Measurements from ENCODE around the gene ST8SIA4. TPM values are rescaled to one million over a fixed set of nuclear protein-coding genes. Genes with fewer than 3 reads are reported as not detected.

The ST8SIA4 gene
- total RNA-seq, 1 experiment from 2014 or later: 20.4 TPM

GRCh38 chr5:100762995-100763394 lies 140.1 kb downstream of the ST8SIA4 start:
- DNase-seq: no peak
- Histone ChIP-seq H3K4me2 (ENCODE audit: low read depth, low read length, poor library complexity, severe bottlenecking) (no peak overlapping the region), H3K4me1 (ENCODE audit: low read length) (no peaks in the 10 kb centered on the region), H3K4me3 (ENCODE audit: low read length) (no peak overlapping the region), H3K27me3 (ENCODE audit: low read length) (no peaks in the 10 kb centered on the region), H2AFZ (ENCODE audit: low read length) (no peak overlapping the region), H3K9me2 (replicated peaks; ENCODE audit: insufficient read depth, low read length) (no peaks in the 10 kb centered on the region), H3K79me2 (ENCODE audit: low read length) (no peaks in the 10 kb centered on the region), H3K9me3 (ENCODE audit: low read length) (no peaks in the 10 kb centered on the region), H3K36me3 (ENCODE audit: insufficient read depth, low read length) (no peaks in the 10 kb centered on the region), H3K27ac (ENCODE audit: low read length) (no peak overlapping the region), H4K20me1 (ENCODE audit: insufficient read depth, low read depth, low read length) (no peaks in the 10 kb centered on the region), H3K9ac (ENCODE audit: low read length) (no peak overlapping the region)

DNA sequence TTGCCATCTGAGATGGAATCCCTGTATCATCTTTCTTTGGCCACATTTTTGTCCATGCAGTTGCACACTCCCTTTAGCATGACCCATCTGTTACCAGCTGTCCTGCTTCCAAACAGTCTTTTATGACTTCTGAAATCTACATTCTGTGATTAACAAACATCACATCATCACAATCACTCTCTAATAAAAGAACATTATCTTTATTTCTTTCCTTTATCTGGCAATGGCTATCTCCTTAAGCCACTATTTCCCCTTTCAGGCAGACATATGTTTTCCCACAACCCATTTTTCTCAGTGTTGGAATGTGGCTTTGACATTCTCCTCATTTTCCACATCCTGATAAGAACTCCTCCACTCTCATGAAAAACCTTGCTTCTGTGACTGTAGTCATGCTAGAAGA lies 141.0 kb downstream of the ST8SIA4 start:
- no peak overlapping the region for H3K4me3 ChIP-seq (ENCODE audit: low read length)
- no peak for DNase-seq
- no peaks in the 10 kb centered on the region for H3K4me1 ChIP-seq (ENCODE audit: low read length)
- no peaks in the 10 kb centered on the region for H3K36me3 ChIP-seq (ENCODE audit: insufficient read depth, low read length)
- no peaks in the 10 kb centered on the region for H4K20me1 ChIP-seq (ENCODE audit: insufficient read depth, low read depth, low read length)
- no peaks in the 10 kb centered on the region for H3K79me2 ChIP-seq (ENCODE audit: low read length)
- H2AFZ ChIP-seq (ENCODE audit: low read length): no peak overlapping the region
- H3K9me3 ChIP-seq (ENCODE audit: low read length): no peaks in the 10 kb centered on the region
- H3K27me3 ChIP-seq (ENCODE audit: low read length): no peaks in the 10 kb centered on the region
- H3K27ac ChIP-seq (ENCODE audit: low read length): no peak overlapping the region
- H3K9me2 ChIP-seq (replicated peaks; ENCODE audit: insufficient read depth, low read length): no peaks in the 10 kb centered on the region
- no peak overlapping the region for H3K4me2 ChIP-seq (ENCODE audit: low read depth, low read length, poor library complexity, severe bottlenecking)
- no peak overlapping the region for H3K9ac ChIP-seq (ENCODE audit: low read length)

DNA sequence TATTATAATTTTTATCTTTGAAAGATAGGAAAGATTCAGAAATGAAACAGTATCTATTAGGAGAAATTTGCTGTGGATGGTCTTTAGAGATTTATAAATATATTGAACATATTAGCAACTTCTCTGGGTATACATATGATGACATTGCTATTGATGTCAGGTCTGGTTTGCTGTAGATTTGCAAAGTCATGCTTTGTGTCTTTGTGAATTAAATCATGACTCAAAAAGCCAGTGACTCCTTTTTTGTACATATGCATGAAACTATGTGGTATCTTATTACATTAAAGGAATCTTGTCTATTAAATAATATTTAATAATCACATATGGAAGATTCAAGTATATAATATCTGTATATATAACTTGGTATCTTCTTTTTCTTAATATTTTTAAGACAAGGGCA lies 141.9 kb downstream of the ST8SIA4 start:
- Histone ChIP-seq H3K79me2 (ENCODE audit: low read length) (no peaks in the 10 kb centered on the region), H3K27me3 (ENCODE audit: low read length) (no peaks in the 10 kb centered on the region), H4K20me1 (ENCODE audit: insufficient read depth, low read depth, low read length) (no peaks in the 10 kb centered on the region), H3K27ac (ENCODE audit: low read length) (no peak overlapping the region), H3K4me1 (ENCODE audit: low read length) (no peaks in the 10 kb centered on the region), H3K9me2 (replicated peaks; ENCODE audit: insufficient read depth, low read length) (no peaks in the 10 kb centered on the region), H3K4me2 (ENCODE audit: low read depth, low read length, poor library complexity, severe bottlenecking) (no peak overlapping the region), H3K9ac (ENCODE audit: low read length) (no peak overlapping the region), H3K9me3 (ENCODE audit: low read length) (no peaks in the 10 kb centered on the region), H3K4me3 (ENCODE audit: low read length) (no peak overlapping the region), H3K36me3 (ENCODE audit: insufficient read depth, low read length) (no peaks in the 10 kb centered on the region), H2AFZ (ENCODE audit: low read length) (no peak overlapping the region)
- DNase-seq: no peak

GRCh38 chr5:100760688-100761087 lies 142.4 kb downstream of the ST8SIA4 start:
- Histone ChIP-seq H3K9me3 (ENCODE audit: low read length) (no peaks in the 10 kb centered on the region), H3K27ac (ENCODE audit: low read length) (no peak overlapping the region), H3K36me3 (ENCODE audit: insufficient read depth, low read length) (no peaks in the 10 kb centered on the region), H3K79me2 (ENCODE audit: low read length) (no peaks in the 10 kb centered on the region), H3K9ac (ENCODE audit: low read length) (no peak overlapping the region), H3K4me2 (ENCODE audit: low read depth, low read length, poor library complexity, severe bottlenecking) (no peak overlapping the region), H3K27me3 (ENCODE audit: low read length) (no peaks in the 10 kb centered on the region), H3K4me1 (ENCODE audit: low read length) (no peaks in the 10 kb centered on the region), H3K4me3 (ENCODE audit: low read length) (no peak overlapping the region), H3K9me2 (replicated peaks; ENCODE audit: insufficient read depth, low read length) (no peaks in the 10 kb centered on the region), H4K20me1 (ENCODE audit: insufficient read depth, low read depth, low read length) (no peaks in the 10 kb centered on the region), H2AFZ (ENCODE audit: low read length) (no peak overlapping the region)
- no peak for DNase-seq

DNA sequence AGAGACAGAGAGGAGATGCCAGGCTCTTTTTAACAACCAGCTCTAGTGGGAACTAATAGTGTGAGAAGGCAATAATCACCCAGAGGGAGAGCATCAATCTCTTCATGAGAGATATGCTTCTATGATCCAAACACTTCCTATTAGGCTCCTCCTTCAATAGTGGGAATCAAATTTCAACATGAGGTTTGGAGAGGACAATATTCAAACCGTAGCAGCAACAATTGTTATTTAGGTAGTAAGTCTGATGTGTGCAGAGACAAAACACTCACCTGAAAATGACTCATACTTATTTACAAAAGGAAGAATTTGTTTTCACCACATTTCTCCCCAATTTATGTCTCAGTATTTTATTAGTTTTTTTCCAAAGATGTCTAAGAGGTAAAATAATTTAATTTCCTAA lies 144.3 kb downstream of the ST8SIA4 start:
- H3K9ac ChIP-seq (ENCODE audit: low read length): no peak overlapping the region
- no peaks in the 10 kb centered on the region for H3K9me2 ChIP-seq (replicated peaks; ENCODE audit: insufficient read depth, low read length)
- no peak overlapping the region for H2AFZ ChIP-seq (ENCODE audit: low read length)
- H3K4me3 ChIP-seq (ENCODE audit: low read length): no peak overlapping the region
- H3K4me1 ChIP-seq (ENCODE audit: low read length): no peaks in the 10 kb centered on the region
- H4K20me1 ChIP-seq (ENCODE audit: insufficient read depth, low read depth, low read length): no peaks in the 10 kb centered on the region
- no peaks in the 10 kb centered on the region for H3K79me2 ChIP-seq (ENCODE audit: low read length)
- no peaks in the 10 kb centered on the region for H3K9me3 ChIP-seq (ENCODE audit: low read length)
- no peaks in the 10 kb centered on the region for H3K36me3 ChIP-seq (ENCODE audit: insufficient read depth, low read length)
- no peak overlapping the region for H3K4me2 ChIP-seq (ENCODE audit: low read depth, low read length, poor library complexity, severe bottlenecking)
- no peak for DNase-seq
- no peak overlapping the region for H3K27ac ChIP-seq (ENCODE audit: low read length)
- H3K27me3 ChIP-seq (ENCODE audit: low read length): peaks cover 2% of the 10 kb centered on the region; the same call in 1 of the 2 replicates

DNA sequence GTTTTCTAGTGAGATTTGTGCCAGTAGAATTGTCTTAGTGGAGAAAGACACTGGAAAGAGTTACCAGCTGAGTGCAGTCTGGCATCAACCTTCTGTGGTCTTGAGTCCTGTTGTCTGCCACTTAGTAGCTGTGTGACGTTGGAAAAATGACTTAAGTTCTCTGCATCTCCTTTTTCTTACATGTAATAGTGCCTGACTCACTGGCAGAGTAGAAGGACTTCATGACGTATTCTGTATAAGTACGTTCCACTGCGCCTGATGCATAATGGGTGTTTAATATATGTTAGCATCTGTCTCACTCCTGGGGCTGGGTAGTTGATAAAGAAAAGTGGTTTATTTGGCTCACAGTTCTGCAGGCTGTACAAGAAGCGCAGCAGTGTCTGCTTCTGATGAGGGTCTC lies 144.8 kb downstream of the ST8SIA4 start:
- no peak overlapping the region for H3K27ac ChIP-seq (ENCODE audit: low read length)
- no peaks in the 10 kb centered on the region for H3K36me3 ChIP-seq (ENCODE audit: insufficient read depth, low read length)
- H3K9me2 ChIP-seq (replicated peaks; ENCODE audit: insufficient read depth, low read length): no peaks in the 10 kb centered on the region
- no peaks in the 10 kb centered on the region for H4K20me1 ChIP-seq (ENCODE audit: insufficient read depth, low read depth, low read length)
- H3K27me3 ChIP-seq (ENCODE audit: low read length): peaks cover 2% of the 10 kb centered on the region; the same call in 1 of the 2 replicates
- H3K4me1 ChIP-seq (ENCODE audit: low read length): no peaks in the 10 kb centered on the region
- no peak overlapping the region for H3K4me2 ChIP-seq (ENCODE audit: low read depth, low read length, poor library complexity, severe bottlenecking)
- H3K4me3 ChIP-seq (ENCODE audit: low read length): no peak overlapping the region
- no peak overlapping the region for H2AFZ ChIP-seq (ENCODE audit: low read length)
- no peaks in the 10 kb centered on the region for H3K79me2 ChIP-seq (ENCODE audit: low read length)
- no peak for DNase-seq
- H3K9me3 ChIP-seq (ENCODE audit: low read length): no peaks in the 10 kb centered on the region
- no peak overlapping the region for H3K9ac ChIP-seq (ENCODE audit: low read length)

DNA sequence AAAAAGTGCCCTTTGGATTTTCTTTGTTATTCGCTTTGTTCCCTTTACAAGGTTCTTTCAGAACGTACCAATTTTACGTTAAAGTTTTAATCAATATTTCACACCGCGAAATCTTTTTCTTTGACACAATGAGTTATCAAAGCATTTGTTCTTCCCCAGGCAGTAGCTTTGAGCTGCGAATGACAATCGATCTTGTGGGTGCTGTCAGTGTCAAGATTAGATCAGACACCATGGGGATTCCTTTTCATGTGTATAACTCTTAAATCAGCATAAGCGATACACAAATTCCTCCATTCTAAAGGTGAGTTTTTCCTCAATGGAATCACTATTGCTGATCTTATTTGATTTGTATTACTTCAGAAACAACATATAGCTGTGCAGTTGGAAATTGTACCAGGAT lies 145.5 kb downstream of the ST8SIA4 start:
- H3K27ac ChIP-seq (ENCODE audit: low read length): no peak overlapping the region
- H3K79me2 ChIP-seq (ENCODE audit: low read length): no peaks in the 10 kb centered on the region
- no peak overlapping the region for H2AFZ ChIP-seq (ENCODE audit: low read length)
- no peaks in the 10 kb centered on the region for H3K9me2 ChIP-seq (replicated peaks; ENCODE audit: insufficient read depth, low read length)
- no peaks in the 10 kb centered on the region for H4K20me1 ChIP-seq (ENCODE audit: insufficient read depth, low read depth, low read length)
- no peak overlapping the region for H3K9ac ChIP-seq (ENCODE audit: low read length)
- H3K4me3 ChIP-seq (ENCODE audit: low read length): no peak overlapping the region
- H3K36me3 ChIP-seq (ENCODE audit: insufficient read depth, low read length): no peaks in the 10 kb centered on the region
- no peaks in the 10 kb centered on the region for H3K4me1 ChIP-seq (ENCODE audit: low read length)
- DNase-seq: no peak
- H3K27me3 ChIP-seq (ENCODE audit: low read length): peaks cover 2% of the 10 kb centered on the region; the same call in 1 of the 2 replicates
- H3K9me3 ChIP-seq (ENCODE audit: low read length): no peaks in the 10 kb centered on the region
- H3K4me2 ChIP-seq (ENCODE audit: low read depth, low read length, poor library complexity, severe bottlenecking): no peak overlapping the region

All from Karpas-422 (cell line).